Occipital lobe (tissue), 2 donors: ENCODE results near the gene PTTG1IP. TPM values are rescaled to one million over a fixed set of nuclear protein-coding genes. Genes with fewer than 3 reads are reported as not detected.

Source experiments
- DNase-seq: peaks from one replicate; lab custom pipeline; 2025; lab: John Stamatoyannopoulos, UW
- total RNA-seq: library from RNA; depleted of rRNA; stranded (reverse); fragments of >200 nt; gene quantifications from one replicate; pipeline ENCODE4 v1.2.3, GENCODE V29; 2014

Gene PTTG1IP
- total RNA-seq, 1 donor from 2014 or later, result 82.4 TPM

GRCh38 chr21:44866780-44867179 lies 6.7 kb downstream of the PTTG1IP start:
- DNase-seq, result peak; percentile 36

GRCh38 chr21:44865561-44866280 lies 7.8 kb downstream of the PTTG1IP start:
- no peak for DNase-seq

- DNase-seq, result no peak
Observed at GRCh38 chr21:44862869-44863685, 10.4 kb downstream of the PTTG1IP start.

- no peak for DNase-seq
Observed at GRCh38 chr21:44858791-44859190, 14.7 kb downstream of the PTTG1IP start.

GRCh38 chr21:44858291-44858690 lies 15.2 kb downstream of the PTTG1IP start:
- DNase-seq, result no peak

GRCh38 chr21:44857127-44857892 lies 16.2 kb downstream of the PTTG1IP start:
- DNase-seq, result no peak

- no peak for DNase-seq
Observed at GRCh38 chr21:44856131-44856530, 17.4 kb downstream of the PTTG1IP start.

- no peak for DNase-seq
Observed at GRCh38 chr21:44855572-44855971, 17.9 kb downstream of the PTTG1IP start.

- DNase-seq, result no peak
Observed at GRCh38 chr21:44854664-44855446, 18.6 kb downstream of the PTTG1IP start.

- DNase-seq, result no peak
Observed at GRCh38 chr21:44854391-44854663, 19.2 kb downstream of the PTTG1IP start.

GRCh38 chr21:44853601-44854390 lies 19.7 kb downstream of the PTTG1IP start:
- DNase-seq, result no peak

- no peak for DNase-seq
Observed at GRCh38 chr21:44850905-44851657, 22.4 kb downstream of the PTTG1IP start.

- no peak for DNase-seq
Observed at GRCh38 chr21:44850208-44850800, 23.2 kb downstream of the PTTG1IP start.

GRCh38 chr21:44849616-44850130 lies 23.8 kb downstream of the PTTG1IP start:
- no peak for DNase-seq

- DNase-seq, result no peak
Observed at GRCh38 chr21:44848821-44849521, 24.5 kb downstream of the PTTG1IP start.

GRCh38 chr21:44847261-44848056 lies 26.0 kb downstream of the PTTG1IP start:
- DNase-seq, result no peak

- peak; percentile 27 for DNase-seq
Observed at GRCh38 chr21:44846485-44847260, 26.8 kb downstream of the PTTG1IP start.
